ENCODE data around the gene B3GNT8.

DNA sequence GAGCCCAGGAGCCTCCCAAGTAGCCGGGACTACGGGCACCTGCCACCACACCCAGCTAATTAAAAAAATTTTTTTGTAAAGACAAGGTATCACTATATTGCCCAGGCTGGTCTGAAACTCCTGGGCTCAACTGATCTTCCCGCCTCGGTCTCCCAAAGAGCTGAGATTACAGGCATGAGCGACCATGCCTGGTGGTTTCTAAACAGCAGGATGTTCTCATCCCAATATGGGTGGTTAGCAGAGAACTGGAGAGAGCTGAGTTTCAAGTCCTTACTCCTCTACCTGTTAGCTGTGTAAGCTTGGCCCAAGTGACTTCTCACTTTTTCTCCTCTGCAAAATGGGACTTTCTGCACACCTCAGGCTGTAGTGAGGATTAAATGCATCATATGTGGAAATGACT is 42.8 kb downstream of the B3GNT8 start:
- TF ChIP-seq POLR2A (IDR thresholded peaks at IDR 0.05; ENCODE audit: low read depth, low read length) (no peak), POLR2AphosphoS5 (IDR thresholded peaks at IDR 0.05; ENCODE audit: low read depth, low read length) (no peak), TAF1 (IDR thresholded peaks at IDR 0.05; ENCODE audit: borderline replicate concordance, low read depth, low read length) (no peak)

All from GM12892 (cell line).